COLO668 (cell line): ENCODE measurements around the gene RALGPS1.

Source experiments
- DNase-seq: peaks from one replicate; lab custom pipeline; 2025; ENCODE audit not compliant: unreplicated experiment; lab: John Stamatoyannopoulos, UW

Gene RALGPS1

GRCh38 chr9:127076860-127077643, 162.5 kb downstream of the RALGPS1 start:
- no peak for DNase-seq

GRCh38 chr9:127077644-127077946, 163.0 kb downstream of the RALGPS1 start:
- DNase-seq: no peak

DNA sequence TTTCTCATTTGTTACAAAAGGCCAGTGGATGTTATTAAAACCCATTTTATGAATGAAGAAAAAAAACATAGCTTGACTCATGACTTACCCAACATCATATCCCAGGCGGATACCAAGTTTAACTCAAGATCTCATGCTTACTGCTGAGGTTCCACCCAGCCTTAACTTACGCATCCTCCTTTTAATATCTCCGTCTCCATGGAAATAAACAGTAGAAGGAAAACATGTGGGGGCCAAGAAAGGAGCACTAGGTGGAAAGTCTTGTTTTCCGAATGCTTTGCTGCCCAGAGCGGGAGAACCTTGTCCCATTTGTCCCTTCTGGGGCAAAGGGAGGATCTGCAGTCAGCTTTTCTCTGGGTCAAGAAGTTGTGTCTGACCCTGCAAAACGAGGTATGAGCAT, 163.8 kb downstream of the RALGPS1 start:
- DNase-seq: no peak

GRCh38 chr9:127078988-127079387, 164.4 kb downstream of the RALGPS1 start:
- DNase-seq: no peak

DNA sequence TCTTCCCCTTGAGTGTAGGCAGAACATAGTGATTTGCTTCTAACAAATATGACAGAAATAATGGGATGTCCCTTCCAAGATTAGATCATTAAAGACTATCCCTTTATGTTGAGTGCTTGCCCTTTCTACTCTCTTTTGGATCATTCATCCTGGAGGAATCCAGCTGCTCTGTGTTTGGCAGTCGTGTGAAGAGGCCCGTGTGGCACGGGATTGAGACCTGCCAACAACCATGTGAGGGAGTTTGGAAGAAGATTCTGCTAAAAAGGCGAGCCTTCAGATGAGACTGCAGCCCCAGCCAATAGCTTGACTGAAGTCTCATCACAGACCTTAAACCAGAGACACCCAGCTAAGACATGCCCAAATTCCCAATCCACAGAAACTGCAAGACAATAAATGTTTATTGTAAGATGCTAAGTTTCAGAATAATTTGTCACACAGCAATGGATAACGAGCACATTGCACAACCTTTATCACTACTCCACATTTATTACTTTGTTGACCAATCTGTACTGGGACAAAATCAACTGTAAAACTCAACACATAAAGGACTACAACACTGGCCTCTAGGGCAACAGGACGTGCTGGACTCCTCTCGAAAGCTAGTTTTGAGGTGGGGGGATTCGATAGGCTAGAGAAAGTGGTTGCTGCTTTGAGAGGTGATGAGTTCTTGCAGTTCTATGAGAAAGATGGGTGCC, 165.0 kb downstream of the RALGPS1 start:
- no peak for DNase-seq

DNA sequence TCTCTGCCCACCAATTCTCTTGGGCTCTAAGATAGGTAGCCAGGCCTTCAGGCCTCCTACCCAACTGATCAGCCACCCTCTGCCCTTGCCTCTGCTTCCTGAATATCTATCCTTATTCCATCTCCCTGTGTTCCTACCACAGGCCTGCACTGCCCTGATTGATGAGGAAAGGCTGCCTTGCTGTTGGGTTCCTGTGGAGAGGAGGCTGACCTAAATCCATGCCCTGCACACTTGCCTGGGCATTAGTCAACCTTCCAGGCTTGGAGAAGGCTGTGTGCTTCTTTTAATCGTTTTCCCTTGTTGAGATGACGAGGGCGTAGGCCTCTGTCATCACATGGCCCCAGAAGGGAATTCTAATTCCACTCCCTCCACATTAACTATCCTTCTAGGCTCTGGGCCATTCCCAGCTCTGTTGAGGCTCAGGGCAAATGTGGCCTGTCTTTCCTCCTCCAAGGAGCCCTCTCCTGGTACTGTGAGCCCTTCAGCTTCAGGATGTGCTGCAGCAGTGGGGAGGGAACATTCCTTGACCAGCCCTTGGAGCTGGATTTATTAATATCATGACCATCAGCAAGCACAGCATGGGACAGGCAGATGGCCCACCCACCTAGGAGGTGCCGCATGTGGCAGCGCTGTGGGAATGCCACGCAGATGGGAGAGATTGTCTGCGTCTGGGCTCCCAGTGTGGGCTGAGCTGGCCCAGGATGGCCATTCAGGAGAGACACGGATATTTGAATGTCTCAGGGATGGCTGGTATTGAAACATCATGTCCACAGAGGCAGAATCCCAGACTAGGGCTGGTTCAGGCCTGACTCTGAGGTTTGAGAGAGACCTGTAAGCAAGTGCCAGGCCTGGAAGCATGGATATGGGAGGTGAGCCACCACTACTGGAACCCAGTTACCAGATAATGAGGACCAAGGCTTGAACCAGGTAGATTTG, 166.9 kb downstream of the RALGPS1 start:
- no peak for DNase-seq

DNA sequence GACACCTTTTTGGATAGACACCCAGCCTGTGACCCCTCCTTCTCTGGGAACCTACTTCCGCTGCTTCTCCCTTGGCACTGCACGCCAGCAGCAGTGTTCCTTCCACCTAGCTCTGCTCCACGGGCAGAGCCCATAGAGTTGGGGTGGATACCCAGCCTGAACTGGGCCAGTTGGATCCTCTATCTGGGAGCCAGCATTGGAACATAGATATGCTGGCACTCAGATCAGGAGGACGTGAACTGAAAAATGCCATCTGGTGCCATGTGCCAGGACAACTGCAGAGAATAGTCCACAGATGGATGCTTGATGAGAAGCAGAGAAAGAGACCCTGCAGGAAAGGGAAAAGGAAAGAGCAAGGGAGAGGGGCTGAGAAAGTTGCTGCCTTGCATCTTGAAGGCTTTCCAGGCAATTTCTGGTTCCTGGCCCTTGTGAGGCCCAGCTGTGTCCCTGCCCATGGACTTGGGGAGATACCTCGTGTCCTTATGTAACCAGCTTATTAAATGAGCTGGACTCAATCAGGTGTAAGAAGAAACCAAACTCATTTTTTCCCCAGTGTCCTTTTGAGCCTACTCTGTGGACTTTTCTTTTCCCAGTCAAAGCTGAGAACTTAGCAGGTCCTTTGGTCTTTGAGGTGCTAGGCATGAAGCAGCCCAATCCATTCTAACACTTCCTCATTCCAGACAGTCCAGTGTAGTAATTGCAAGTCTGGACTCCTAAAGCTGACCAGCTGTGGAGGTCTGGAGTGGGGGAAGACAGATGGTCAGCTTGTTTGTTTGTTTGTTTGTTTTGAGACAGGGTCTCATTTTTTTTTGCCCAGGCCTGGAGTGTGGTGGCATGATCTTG, 168.8 kb downstream of the RALGPS1 start:
- DNase-seq: no peak

- no peak for DNase-seq
These were observed 169.8 kb downstream of the RALGPS1 start for GRCh38 chr9:127084076-127085039.

DNA sequence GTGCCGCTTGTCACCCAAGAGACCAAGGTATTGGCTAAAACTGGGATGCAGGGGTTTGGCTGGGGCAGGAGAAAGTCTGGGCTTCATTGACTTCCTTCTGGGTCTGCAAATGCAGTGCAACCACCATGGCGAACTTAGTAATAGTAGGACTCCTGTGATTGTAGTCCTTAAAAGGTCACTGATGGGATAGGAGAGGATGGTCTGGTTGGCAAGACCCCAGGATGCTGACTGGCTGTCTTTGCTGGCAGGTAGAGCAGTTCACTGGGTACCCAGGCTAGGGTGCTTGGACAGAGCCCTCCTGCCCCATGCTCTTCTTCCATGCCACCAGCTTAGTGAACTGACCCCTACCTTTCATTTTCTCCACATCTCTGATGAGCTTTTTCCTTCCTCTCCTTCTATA, 170.6 kb downstream of the RALGPS1 start:
- no peak for DNase-seq

- no peak for DNase-seq
These were observed 172.2 kb downstream of the RALGPS1 start for GRCh38 chr9:127086771-127087170.

DNA sequence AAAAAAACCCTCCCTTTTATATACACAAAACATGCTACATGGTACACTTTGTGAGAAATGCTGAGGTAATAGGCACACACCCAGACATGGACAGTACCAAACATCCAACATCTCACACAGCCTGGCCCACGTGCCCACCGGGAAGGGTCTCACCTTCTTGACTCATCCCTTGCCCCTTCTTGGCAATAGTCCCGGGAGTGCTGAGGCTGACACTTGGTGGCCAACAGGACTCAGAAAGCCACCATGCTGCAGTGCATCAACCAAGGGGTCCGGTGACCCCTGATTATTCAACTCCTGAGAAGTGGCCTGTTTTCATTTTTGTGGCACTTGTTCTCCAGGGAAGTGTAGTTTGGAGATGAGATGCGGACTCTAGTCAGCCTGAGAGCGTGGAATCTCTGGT, 172.8 kb downstream of the RALGPS1 start:
- no peak for DNase-seq

DNA sequence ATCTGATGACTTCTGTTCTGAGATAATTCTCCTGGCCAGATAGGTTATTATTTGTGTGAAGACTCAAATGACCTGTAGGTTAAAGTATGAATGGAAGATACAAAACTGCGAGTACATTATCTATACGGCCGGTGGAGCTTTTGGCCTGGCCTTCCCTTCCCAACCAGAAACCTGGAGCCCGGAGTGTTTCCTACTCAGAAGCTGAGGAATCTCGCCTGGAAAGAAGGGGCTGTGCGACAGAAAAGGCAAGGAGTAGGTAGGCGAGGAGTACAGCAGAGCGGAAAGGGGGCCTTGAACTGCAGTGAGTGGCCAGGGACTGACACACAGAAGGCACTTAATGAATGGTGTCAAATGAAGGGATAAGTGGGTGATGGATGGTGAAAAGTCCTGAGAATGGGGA, 173.3 kb downstream of the RALGPS1 start:
- DNase-seq: no peak

GRCh38 chr9:127088724-127089615, 174.4 kb downstream of the RALGPS1 start:
- no peak for DNase-seq

- no peak for DNase-seq
These were observed 175.1 kb downstream of the RALGPS1 start for GRCh38 chr9:127089631-127090081.

DNA sequence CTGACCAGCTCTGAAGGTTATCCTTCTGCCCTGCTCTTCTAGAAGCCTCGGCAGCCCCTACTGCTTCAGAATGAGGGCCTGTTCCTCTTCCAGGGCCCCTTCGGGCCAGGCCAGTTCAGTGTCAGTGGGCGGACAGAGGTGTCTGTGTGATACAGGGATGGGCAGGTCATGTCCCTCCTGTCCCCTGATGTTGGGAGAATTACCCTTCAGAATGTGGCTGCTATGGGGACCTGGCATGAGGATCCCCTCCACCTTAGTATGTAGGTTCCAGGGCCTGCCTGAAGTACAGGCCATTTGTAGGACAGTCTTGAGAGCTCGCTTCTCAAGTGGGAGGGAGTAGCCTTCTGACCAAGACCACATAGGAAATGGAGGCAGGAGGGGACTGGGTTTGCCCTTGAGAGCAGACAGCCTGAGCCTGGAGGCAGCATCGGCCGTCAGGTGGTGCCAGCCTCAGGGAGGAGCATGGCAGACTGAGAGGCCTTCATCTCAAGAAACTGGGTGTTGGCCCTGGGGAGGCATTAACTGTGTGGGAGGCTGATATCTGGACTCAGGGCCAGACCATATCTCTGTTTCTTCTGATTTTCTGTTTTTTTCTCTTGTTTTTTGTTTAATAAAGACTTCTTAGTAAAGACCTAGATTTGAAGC, 175.9 kb downstream of the RALGPS1 start:
- DNase-seq: no peak

DNA sequence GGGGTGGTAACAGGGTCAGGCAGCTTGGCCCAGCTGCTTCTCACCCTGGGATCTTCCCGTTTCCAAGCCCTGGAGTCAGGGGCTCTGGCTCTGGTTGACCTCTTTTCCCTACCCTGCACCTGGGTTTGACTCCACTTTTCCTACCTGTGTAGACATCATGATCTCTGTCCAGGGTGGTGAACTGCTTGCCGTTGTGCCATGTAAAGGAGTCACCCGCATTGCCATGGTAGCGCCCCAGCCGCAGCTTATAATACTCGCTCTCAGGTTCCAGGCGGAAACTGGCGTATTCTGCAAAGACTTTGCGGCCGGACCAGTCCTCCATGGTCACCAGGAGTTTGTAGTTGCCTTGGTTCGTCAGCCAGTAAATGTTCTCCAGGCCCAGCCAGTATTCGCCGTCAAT, 176.9 kb downstream of the RALGPS1 start:
- DNase-seq: no peak

- DNase-seq: no peak
These were observed 177.5 kb downstream of the RALGPS1 start for GRCh38 chr9:127092041-127092608.
